Body of pancreas (tissue), 4 donors: ENCODE data around the gene TRIM62. TPM values are rescaled to one million over a fixed set of nuclear protein-coding genes. Genes with fewer than 3 reads are reported as not detected.

ENCODE experiments used
- ATAC-seq: fragments of 150-250 bp; one replicate; pipeline ENCODE4 v1.9.1; 2016
- DNase-seq, 4 donors: peaks; one replicate each; pipeline ENCODE4 v3.0.0-alpha.2; 2019
- H3K27ac ChIP-seq, 4 donors: fragments of 200-600 bp; sonication (generic); 1 replicate in 3 of 4; 2 replicates in 1 of 4; pipeline versions ENCODE4 v1.5.1 to v1.6.1; 2016 to 2019; ENCODE audit warnings: mild to moderate bottlenecking in 1 of 4, mixed read lengths in 1 of 4, moderate library complexity in 1 of 4
- H3K27me3 ChIP-seq, 2 donors: fragments of 200-600 bp; sonication (generic); one replicate each; pipeline ENCODE4 v1.6.0; 2016; ENCODE audit warnings: mild to moderate bottlenecking in 1 of 2
- H3K36me3 ChIP-seq, 2 donors: fragments of 200-600 bp; sonication (generic); replicated peaks in 1 of 2; 2 replicates each; pipeline ENCODE4 v1.5.1; 2016; ENCODE audit warnings: low read depth in 2 of 2; ENCODE audit not compliant: insufficient read depth in 1 of 2
- H3K4me1 ChIP-seq: fragments of 200-600 bp; sonication (generic); one replicate; pipeline ENCODE4 v1.6.0; 2016
- H3K4me3 ChIP-seq, 2 donors: fragments of 200-600 bp; sonication (generic); 1 replicate in 1 of 2; 2 replicates in 1 of 2; pipeline ENCODE4 v1.5.1; 2016 to 2019
- H3K9me3 ChIP-seq, 3 donors: fragments of 200-600 bp; sonication (generic); 1 replicate in 2 of 3; 2 replicates in 1 of 3; pipeline ENCODE4 v1.5.1; 2016
- CTCF ChIP-seq, 7 experiments: fragments of 450-650 bp in 4 of 7; fragments of 200-600 bp in 3 of 7; sonication (generic) in 3 of 7; IDR thresholded peaks; one replicate each; pipeline ENCODE4 v1.5.1; 2016 to 2019; ENCODE audit warnings: antibody characterized with exemption in 7 of 7
- POLR2A ChIP-seq, 3 donors: fragments of 450-650 bp; IDR thresholded peaks; one replicate each; pipeline ENCODE4 v1.6.1; 2016; ENCODE audit warnings: antibody characterized with exemption in 3 of 3, mild to moderate bottlenecking in 2 of 3
- WGBS, 2 donors: methylation state at CpG; one replicate each; pipeline ENCODE4 v1.1.5; 2017; 5-methylcytosine and 5-hydroxymethylcytosine counted together
- intact Hi-C: fragments of 100-400 bp; cut with DNase I; formaldehyde crosslinking; loops from one replicate; pipeline ENCODE4 v1.15.1; 2023
- total RNA-seq, 2 donors: library from RNA; depleted of rRNA; stranded (reverse); fragments of >200 nt; gene quantifications; one replicate each; pipeline ENCODE4 v1.1.0, GENCODE V29; 2016

TRIM62 gene
- total RNA-seq, 2 donors from 2014 or later = 4.7 to 7.3 TPM

GRCh38 chr1:33222381-33222780 is 40.5 kb upstream of the TRIM62 start:
- Histone ChIP-seq H3K36me3 (no peaks in the 10 kb centered on the region), H3K9me3 (no peaks in the 10 kb centered on the region), H3K27ac (no peak overlapping the region), H3K27me3 (no peaks in the 10 kb centered on the region), H3K4me3 (no peak overlapping the region), H3K4me1 (no peaks in the 10 kb centered on the region)
- intact Hi-C loops = no loop called here
- no peak for DNase-seq
- TF ChIP-seq CTCF (IDR thresholded peaks at IDR 0.05) (no peak), POLR2A (IDR thresholded peaks at IDR 0.05) (no peak)
- ATAC-seq = no peak
- 76 to 84% methylated on average over 1 of the region's 1 CpG for WGBS, 2 donors

- intact Hi-C loops = no loop called here
- DNase-seq = no peak
- no peak overlapping the region for H3K4me3 ChIP-seq
- no peak overlapping the region for H3K27ac ChIP-seq
- no peaks in the 10 kb centered on the region for H3K4me1 ChIP-seq
- TF ChIP-seq POLR2A (IDR thresholded peaks at IDR 0.05) = no peak
- WGBS, 2 donors = 66% methylated on average over 2 of the region's 2 CpGs
- H3K27me3 ChIP-seq = no peaks in the 10 kb centered on the region
- no peak for ATAC-seq
- H3K36me3 ChIP-seq = no peaks in the 10 kb centered on the region
- H3K9me3 ChIP-seq = no peaks in the 10 kb centered on the region
Measured at GRCh38 chr1:33221385-33221758, 39.5 kb upstream of the TRIM62 start.

GRCh38 chr1:33220676-33221384 is 39.0 kb upstream of the TRIM62 start:
- Histone ChIP-seq H3K27ac (no peak overlapping the region), H3K4me1 (no peaks in the 10 kb centered on the region), H3K36me3 (no peaks in the 10 kb centered on the region), H3K4me3 (no peak overlapping the region), H3K9me3 (no peaks in the 10 kb centered on the region), H3K27me3 (no peaks in the 10 kb centered on the region)
- no peak for TF ChIP-seq CTCF (IDR thresholded peaks at IDR 0.05)
- no peak for TF ChIP-seq POLR2A (IDR thresholded peaks at IDR 0.05)
- ATAC-seq (no peak), DNase-seq (no peak)
- intact Hi-C loops = no loop called here
- 52 to 61% methylated on average over 9 to 12 of the region's 12 CpGs for WGBS, 2 donors

- TF ChIP-seq CTCF (IDR thresholded peaks at IDR 0.05) (no peak), POLR2A (IDR thresholded peaks at IDR 0.05) (no peak)
- WGBS, 2 donors = 86 to 89% methylated on average over 5 to 7 of the region's 7 CpGs
- no peaks in the 10 kb centered on the region for H3K27me3 ChIP-seq
- ATAC-seq (no peak), DNase-seq (no peak)
- no peaks in the 10 kb centered on the region for H3K9me3 ChIP-seq
- H3K27ac ChIP-seq = no peak overlapping the region
- H3K4me3 ChIP-seq = no peak overlapping the region
- H3K4me1 ChIP-seq = no peaks in the 10 kb centered on the region
- H3K36me3 ChIP-seq = no peaks in the 10 kb centered on the region
- intact Hi-C loops = no loop called here
Measured at GRCh38 chr1:33219886-33220661, 38.2 kb upstream of the TRIM62 start.

GRCh38 chr1:33211972-33212371 is 30.1 kb upstream of the TRIM62 start:
- H3K4me3 ChIP-seq = no peak overlapping the region
- no peak overlapping the region for H3K27ac ChIP-seq
- DNase-seq (no peak), ATAC-seq (no peak)
- TF ChIP-seq POLR2A (IDR thresholded peaks at IDR 0.05) = no peak
- no peak for TF ChIP-seq CTCF (IDR thresholded peaks at IDR 0.05)
- H3K27me3 ChIP-seq = no peaks in the 10 kb centered on the region
- intact Hi-C loops = no loop called here
- H3K4me1 ChIP-seq = no peaks in the 10 kb centered on the region
- WGBS, 2 donors = 96% methylated on average over 3 of the region's 3 CpGs
- H3K9me3 ChIP-seq = no peaks in the 10 kb centered on the region
- H3K36me3 ChIP-seq = no peaks in the 10 kb centered on the region
